Measurements from ENCODE around the gene CRTC1.

CRTC1 gene

DNA sequence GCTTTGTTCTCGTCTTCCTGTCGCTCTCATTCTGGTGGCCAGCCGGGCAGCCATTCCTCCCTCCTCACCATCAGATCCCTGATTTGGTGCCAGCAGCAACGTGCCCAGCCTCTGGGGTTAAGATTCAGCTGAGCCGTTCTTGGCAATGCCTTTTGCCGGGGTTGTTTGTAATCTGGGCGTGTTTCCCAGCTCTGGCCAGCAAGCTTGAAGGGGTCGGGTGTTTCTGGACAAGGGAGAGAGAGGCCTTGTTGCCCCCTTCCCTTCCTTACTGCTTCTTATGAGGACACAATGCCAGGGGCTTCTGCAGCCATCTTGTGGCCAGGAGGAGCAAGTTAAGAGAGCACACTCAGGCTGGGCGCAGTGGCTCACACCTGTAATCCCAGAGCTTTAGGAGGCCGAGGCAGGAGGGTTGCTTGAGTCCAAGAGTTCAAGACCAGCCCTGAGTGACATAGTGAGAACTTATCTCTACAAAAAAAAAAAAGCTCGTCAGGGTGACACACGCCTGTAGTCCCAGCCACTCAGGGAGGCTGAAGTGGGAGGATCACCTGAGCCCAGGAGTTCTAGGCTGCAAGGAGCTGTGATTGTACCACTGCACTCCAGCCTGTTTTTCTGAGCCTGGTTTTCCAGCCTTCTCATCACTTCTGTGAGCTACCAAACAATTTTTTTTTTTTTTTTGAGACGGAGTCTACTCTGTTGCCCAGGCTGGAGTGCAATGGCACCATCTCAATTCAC lies 10.7 kb upstream of the CRTC1 start:
- no peaks in the 10 kb centered on the region for H3K9me2 ChIP-seq (replicated peaks; ENCODE audit: control insufficient read depth, low read length)
- H3K4me2 ChIP-seq (ENCODE audit: low read length): no peak overlapping the region
- no peaks in the 10 kb centered on the region for H3K9me3 ChIP-seq (ENCODE audit: control insufficient read depth, insufficient read depth, low read length)
- no peaks in the 10 kb centered on the region for H3K79me2 ChIP-seq (ENCODE audit: control insufficient read depth, low read length)
- no peaks in the 10 kb centered on the region for H3F3A ChIP-seq (ENCODE audit: control insufficient read depth, insufficient read depth)
- H3K36me3 ChIP-seq (ENCODE audit: control insufficient read depth, low read length): peaks cover 8% of the 10 kb centered on the region; the same call in 1 of the 2 replicates
- H3K27ac ChIP-seq (ENCODE audit: low read depth, low read length): no peak overlapping the region
- no peaks in the 10 kb centered on the region for H4K20me1 ChIP-seq (ENCODE audit: control insufficient read depth, insufficient read depth, low read depth, low read length)
- TF ChIP-seq, protein P1, sequence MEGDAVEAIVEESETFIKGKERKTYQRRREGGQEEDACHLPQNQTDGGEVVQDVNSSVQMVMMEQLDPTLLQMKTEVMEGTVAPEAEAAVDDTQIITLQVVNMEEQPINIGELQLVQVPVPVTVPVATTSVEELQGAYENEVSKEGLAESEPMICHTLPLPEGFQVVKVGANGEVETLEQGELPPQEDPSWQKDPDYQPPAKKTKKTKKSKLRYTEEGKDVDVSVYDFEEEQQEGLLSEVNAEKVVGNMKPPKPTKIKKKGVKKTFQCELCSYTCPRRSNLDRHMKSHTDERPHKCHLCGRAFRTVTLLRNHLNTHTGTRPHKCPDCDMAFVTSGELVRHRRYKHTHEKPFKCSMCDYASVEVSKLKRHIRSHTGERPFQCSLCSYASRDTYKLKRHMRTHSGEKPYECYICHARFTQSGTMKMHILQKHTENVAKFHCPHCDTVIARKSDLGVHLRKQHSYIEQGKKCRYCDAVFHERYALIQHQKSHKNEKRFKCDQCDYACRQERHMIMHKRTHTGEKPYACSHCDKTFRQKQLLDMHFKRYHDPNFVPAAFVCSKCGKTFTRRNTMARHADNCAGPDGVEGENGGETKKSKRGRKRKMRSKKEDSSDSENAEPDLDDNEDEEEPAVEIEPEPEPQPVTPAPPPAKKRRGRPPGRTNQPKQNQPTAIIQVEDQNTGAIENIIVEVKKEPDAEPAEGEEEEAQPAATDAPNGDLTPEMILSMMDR (IDR thresholded peaks at IDR 0.05; ENCODE audit: low read depth, low read length, poor library complexity, severe bottlenecking): peak; percentile 32
- TF ChIP-seq EZH2phosphoT487 (IDR thresholded peaks at IDR 0.05; ENCODE audit: borderline replicate concordance, low read length): no peak
- H3K27me3 ChIP-seq (ENCODE audit: control insufficient read depth, low read length): no peaks in the 10 kb centered on the region
- H3K4me3 ChIP-seq (ENCODE audit: low read length): no peak overlapping the region
- H3K4me1 ChIP-seq (ENCODE audit: control insufficient read depth, low read length): no peaks in the 10 kb centered on the region

- H3F3A ChIP-seq (ENCODE audit: control insufficient read depth, insufficient read depth): no peaks in the 10 kb centered on the region
- no peaks in the 10 kb centered on the region for H3K9me2 ChIP-seq (replicated peaks; ENCODE audit: control insufficient read depth, low read length)
- H3K27me3 ChIP-seq (ENCODE audit: control insufficient read depth, low read length): no peaks in the 10 kb centered on the region
- H3K4me2 ChIP-seq (ENCODE audit: low read length): no peak overlapping the region
- no peaks in the 10 kb centered on the region for H3K4me1 ChIP-seq (ENCODE audit: control insufficient read depth, low read length)
- no peaks in the 10 kb centered on the region for H3K79me2 ChIP-seq (ENCODE audit: control insufficient read depth, low read length)
- no peaks in the 10 kb centered on the region for H3K9me3 ChIP-seq (ENCODE audit: control insufficient read depth, insufficient read depth, low read length)
- no peaks in the 10 kb centered on the region for H3K36me3 ChIP-seq (ENCODE audit: control insufficient read depth, low read length)
- no peak overlapping the region for H3K27ac ChIP-seq (ENCODE audit: low read depth, low read length)
- TF ChIP-seq EZH2phosphoT487 (IDR thresholded peaks at IDR 0.05; ENCODE audit: borderline replicate concordance, low read length): no peak
- TF ChIP-seq, protein P1 (IDR thresholded peaks at IDR 0.05; ENCODE audit: low read depth, low read length, poor library complexity, severe bottlenecking): no peak
- no peak overlapping the region for H3K4me3 ChIP-seq (ENCODE audit: low read length)
- no peaks in the 10 kb centered on the region for H4K20me1 ChIP-seq (ENCODE audit: control insufficient read depth, insufficient read depth, low read depth, low read length)
Observed at GRCh38 chr19:18674616-18675015, 8.9 kb upstream of the CRTC1 start.

DNA sequence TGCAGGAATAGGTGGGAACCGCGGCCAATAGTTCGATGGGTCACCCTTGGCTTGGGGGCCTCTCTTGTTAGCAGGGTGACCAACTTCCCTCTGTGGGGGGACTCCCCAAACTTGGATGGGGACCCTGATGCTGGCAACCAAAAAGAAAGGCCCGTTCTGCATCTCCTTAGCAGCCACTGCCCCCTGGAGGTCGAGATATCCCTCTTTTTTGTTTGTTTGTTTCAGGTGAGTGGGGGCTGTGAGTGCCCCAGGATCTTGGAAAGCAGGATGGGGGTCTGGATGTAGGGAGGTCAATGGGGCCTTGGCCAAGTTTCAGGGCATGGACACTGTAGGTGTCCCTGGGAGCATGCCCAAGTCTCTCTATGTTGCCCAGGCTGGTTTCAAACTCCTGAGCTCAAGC lies 7.7 kb upstream of the CRTC1 start:
- Histone ChIP-seq H3K9me2 (replicated peaks; ENCODE audit: control insufficient read depth, low read length) (no peaks in the 10 kb centered on the region), H3K4me1 (ENCODE audit: control insufficient read depth, low read length) (no peaks in the 10 kb centered on the region), H3K36me3 (ENCODE audit: control insufficient read depth, low read length) (no peaks in the 10 kb centered on the region), H3K9me3 (ENCODE audit: control insufficient read depth, insufficient read depth, low read length) (no peaks in the 10 kb centered on the region), H3K4me3 (ENCODE audit: low read length) (no peak overlapping the region), H3K27ac (ENCODE audit: low read depth, low read length) (no peak overlapping the region), H3K79me2 (ENCODE audit: control insufficient read depth, low read length) (no peaks in the 10 kb centered on the region), H3F3A (ENCODE audit: control insufficient read depth, insufficient read depth) (no peaks in the 10 kb centered on the region), H3K4me2 (ENCODE audit: low read length) (no peak overlapping the region), H3K27me3 (ENCODE audit: control insufficient read depth, low read length) (no peaks in the 10 kb centered on the region), H4K20me1 (ENCODE audit: control insufficient read depth, insufficient read depth, low read depth, low read length) (no peaks in the 10 kb centered on the region)
- no peak for TF ChIP-seq EZH2phosphoT487 (IDR thresholded peaks at IDR 0.05; ENCODE audit: borderline replicate concordance, low read length)
- TF ChIP-seq, protein P1 (IDR thresholded peaks at IDR 0.05; ENCODE audit: low read depth, low read length, poor library complexity, severe bottlenecking): peak; percentile 65

Measured in DOHH2 (cell line).